Measurements from ENCODE around the gene KREMEN1. TPM values are rescaled to one million over a fixed set of nuclear protein-coding genes. Genes with fewer than 3 reads are reported as not detected.

The KREMEN1 gene
- 0.44 and 0.67 TPM in 2 replicates for total RNA-seq

GRCh38 chr22:29072979-29073617 lies at the start of gene KREMEN1:
TSS of gene KREMEN1 (plus strand) at chr22:29073035. CDS start at chr22:29073131, 96 bp downstream.

GRCh38 chr22:29061773-29062172 lies 11.1 kb upstream of the KREMEN1 start, which contains the start of gene C22orf31:
TSS of gene C22orf31 (minus strand) at chr22:29061831. CDS start at chr22:29061792, 39 bp downstream.

GRCh38 chr22:29205594-29206371 lies 132.9 kb downstream of the KREMEN1 start, which contains the start of gene EMID1:
TSS of gene EMID1 (plus strand) at chr22:29205896. CDS start at chr22:29206039, 143 bp downstream.

Other genes with a start within 250 kb of the KREMEN1 start
- 4.9 and 5.1 TPM in 2 replicates for gene ZNRF3, start 189.5 kb upstream of the KREMEN1 start, total RNA-seq
- not detected in 2 replicates for gene C22orf31, start 11.2 kb upstream of the KREMEN1 start, total RNA-seq
- gene EMID1, start 132.9 kb downstream of the KREMEN1 start, total RNA-seq, result under 0.01 and 1.9 TPM in 2 replicates
- 25.6 and 30.1 TPM in 2 replicates for gene RHBDD3, start 194.9 kb downstream of the KREMEN1 start, total RNA-seq
- gene EWSR1, start 195.2 kb downstream of the KREMEN1 start, total RNA-seq, result 215 and 242 TPM in 2 replicates
- 34.9 and 47.1 TPM in 2 replicates for gene GAS2L1, start 233.6 kb downstream of the KREMEN1 start, total RNA-seq
- gene RASL10A, start 242.7 kb downstream of the KREMEN1 start, total RNA-seq, result 0.07 and 0.20 TPM in 2 replicates